KOPT-K1 (cell line): Measurements from ENCODE around the gene LRRC15.

Experiments
- H3K27ac ChIP-seq: fragments of 200-600 bp; sonication (generic); 2 replicates; pipeline ENCODE4 v1.5.1; 2016; ENCODE audit warnings: antibody characterized with exemption, mild to moderate bottlenecking, low read depth, low read length; ENCODE audit not compliant: poor library complexity, severe bottlenecking
- H3K36me3 ChIP-seq: fragments of 200-600 bp; sonication (generic); 2 replicates; pipeline ENCODE4 v1.5.1; 2017; ENCODE audit warnings: antibody characterized with exemption, mild to moderate bottlenecking, low read length, moderate library complexity; ENCODE audit not compliant: insufficient read depth
- H3K9me3 ChIP-seq: fragments of 200-600 bp; sonication (generic); 2 replicates; pipeline ENCODE4 v1.5.1; 2017; ENCODE audit warnings: antibody characterized with exemption, low read length, mild to moderate bottlenecking; ENCODE audit not compliant: insufficient read depth, poor library complexity, severe bottlenecking

The LRRC15 gene

GRCh38 chr3:194337965-194338753, 31.4 kb downstream of the LRRC15 start:
- H3K36me3 ChIP-seq: no peaks in the 10 kb centered on the region
- H3K27ac ChIP-seq: no peak overlapping the region
- no peaks in the 10 kb centered on the region for H3K9me3 ChIP-seq

GRCh38 chr3:194336601-194337355, 32.8 kb downstream of the LRRC15 start:
- H3K9me3 ChIP-seq: no peaks in the 10 kb centered on the region
- H3K27ac ChIP-seq: no peak overlapping the region
- no peaks in the 10 kb centered on the region for H3K36me3 ChIP-seq

GRCh38 chr3:194333981-194334320, 35.6 kb downstream of the LRRC15 start:
- H3K36me3 ChIP-seq: no peaks in the 10 kb centered on the region
- no peaks in the 10 kb centered on the region for H3K9me3 ChIP-seq
- no peak overlapping the region for H3K27ac ChIP-seq

GRCh38 chr3:194333212-194333980, 36.1 kb downstream of the LRRC15 start:
- no peak overlapping the region for H3K27ac ChIP-seq
- H3K9me3 ChIP-seq: no peaks in the 10 kb centered on the region
- H3K36me3 ChIP-seq: no peaks in the 10 kb centered on the region

- H3K9me3 ChIP-seq: no peaks in the 10 kb centered on the region
- no peaks in the 10 kb centered on the region for H3K36me3 ChIP-seq
- no peak overlapping the region for H3K27ac ChIP-seq
Measured at GRCh38 chr3:194332858-194333211, 36.7 kb downstream of the LRRC15 start.

GRCh38 chr3:194330579-194330978, 39.0 kb downstream of the LRRC15 start:
- no peak overlapping the region for H3K27ac ChIP-seq
- H3K9me3 ChIP-seq: peaks cover 12% of the 10 kb centered on the region
- H3K36me3 ChIP-seq: no peaks in the 10 kb centered on the region

- Histone ChIP-seq H3K9me3 (peaks cover 12% of the 10 kb centered on the region), H3K36me3 (no peaks in the 10 kb centered on the region), H3K27ac (no peak overlapping the region)
Measured at GRCh38 chr3:194330160-194330559, 39.4 kb downstream of the LRRC15 start.

GRCh38 chr3:194329583-194329965, 40.0 kb downstream of the LRRC15 start:
- peaks cover 12% of the 10 kb centered on the region for H3K9me3 ChIP-seq
- no peak overlapping the region for H3K27ac ChIP-seq
- H3K36me3 ChIP-seq: no peaks in the 10 kb centered on the region

- H3K36me3 ChIP-seq: no peaks in the 10 kb centered on the region
- H3K27ac ChIP-seq: no peak overlapping the region
- peaks cover 12% of the 10 kb centered on the region for H3K9me3 ChIP-seq
Measured at GRCh38 chr3:194328942-194329582, 40.5 kb downstream of the LRRC15 start.

- H3K36me3 ChIP-seq: no peaks in the 10 kb centered on the region
- no peak overlapping the region for H3K27ac ChIP-seq
- peaks cover 12% of the 10 kb centered on the region for H3K9me3 ChIP-seq
Measured at GRCh38 chr3:194328053-194328657, 41.4 kb downstream of the LRRC15 start.

- H3K9me3 ChIP-seq: peaks cover 12% of the 10 kb centered on the region
- H3K36me3 ChIP-seq: no peaks in the 10 kb centered on the region
- H3K27ac ChIP-seq: no peak overlapping the region
Measured at GRCh38 chr3:194327218-194328052, 42.1 kb downstream of the LRRC15 start.

GRCh38 chr3:194326968-194327217, 42.6 kb downstream of the LRRC15 start:
- H3K27ac ChIP-seq: no peak overlapping the region
- peaks cover 12% of the 10 kb centered on the region for H3K9me3 ChIP-seq
- H3K36me3 ChIP-seq: no peaks in the 10 kb centered on the region

GRCh38 chr3:194326192-194326967, 43.2 kb downstream of the LRRC15 start:
- Histone ChIP-seq H3K36me3 (no peaks in the 10 kb centered on the region), H3K27ac (no peak overlapping the region), H3K9me3 (peaks cover 12% of the 10 kb centered on the region)
